GM18505 (cell line): Measurements from ENCODE around the gene ABHD16A.

Source experiments
- ATAC-seq: cut with Tn5 transposase; IDR thresholded peaks from one replicate; pipeline ENCODE4 v1.9.1; 2021; ENCODE audit not compliant: unreplicated experiment
- POLR2A ChIP-seq: IDR thresholded peaks from 4 replicates; pipeline ENCODE4 v1.6.1; 2011; ENCODE audit warnings: borderline replicate concordance; ENCODE audit not compliant: insufficient read depth, insufficient read length; ENCODE audit errors: extremely low read depth

Gene ABHD16A

DNA sequence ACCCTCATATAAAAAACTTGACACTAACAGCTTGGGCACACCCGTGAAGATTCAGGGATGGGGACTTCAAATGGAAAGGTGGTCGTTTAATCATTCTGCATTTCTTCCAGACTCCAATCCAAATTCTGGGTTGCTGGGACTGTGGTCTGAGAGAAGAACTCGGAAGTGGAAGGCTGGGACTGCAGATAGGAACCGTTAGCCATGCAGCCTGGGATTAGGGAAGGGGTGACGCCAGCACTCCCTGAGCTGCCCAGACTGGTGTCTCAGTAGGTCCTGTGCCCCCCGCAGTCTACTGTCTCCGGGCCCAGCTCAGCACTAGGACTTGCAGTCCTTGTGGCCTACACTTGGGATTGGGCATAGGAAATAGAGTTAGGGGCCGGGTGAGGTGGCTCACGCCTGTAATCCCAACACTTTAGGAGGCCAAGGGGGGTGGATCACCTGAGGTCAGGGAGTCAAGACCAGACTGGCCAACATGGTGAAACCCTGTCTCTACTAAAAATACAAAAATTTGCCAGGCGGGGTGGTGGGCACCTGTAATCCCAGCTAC is 33.7 kb upstream of the ABHD16A start:
- no peak for ATAC-seq

DNA sequence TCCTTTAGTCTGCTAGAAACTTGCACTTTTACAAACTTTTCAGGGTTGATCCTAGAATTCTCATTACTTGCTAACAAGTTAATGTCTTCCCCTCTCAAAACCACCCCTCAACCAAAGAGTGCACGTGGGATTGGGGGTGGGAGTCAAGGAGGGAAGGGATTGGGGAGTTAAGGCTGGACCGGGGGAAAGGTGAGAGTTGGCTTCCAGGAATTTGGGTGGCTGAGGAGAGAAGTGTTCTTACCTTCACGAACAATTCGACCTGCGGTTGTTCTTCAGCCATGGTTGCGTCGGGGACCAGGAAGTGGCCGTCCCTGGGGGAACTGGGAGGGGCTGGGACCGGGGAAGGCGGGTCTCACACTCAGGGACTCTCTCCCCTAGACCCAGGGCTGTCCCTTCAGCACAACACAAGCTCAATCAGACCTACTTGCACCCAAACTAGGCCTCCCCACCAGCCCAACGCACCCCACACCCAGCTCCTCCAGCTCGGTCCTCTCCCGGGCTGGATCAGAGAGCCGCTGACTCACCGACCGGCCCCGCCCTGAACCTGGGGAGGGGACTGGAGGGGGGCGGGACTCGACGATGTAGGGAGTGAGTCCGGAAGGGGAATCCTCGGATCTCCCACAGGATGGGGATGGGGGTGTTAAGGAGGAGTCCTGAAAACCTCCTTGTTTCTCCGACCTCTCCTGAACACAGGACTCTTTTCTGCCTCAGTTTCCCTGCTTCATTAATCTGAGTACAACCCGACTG is 33.1 kb upstream of the ABHD16A start, which contains the start of gene CLIC1:
Gene CLIC1, minus strand, starts transcription at position 510 of the 747 bp plus-strand sequence. Its CDS starts 230 bp downstream, at position 280.
- no peak for ATAC-seq

More for the DNA sequence above, 33.7 kb upstream of the ABHD16A start:
- TF ChIP-seq POLR2A = peak; percentile 8

DNA sequence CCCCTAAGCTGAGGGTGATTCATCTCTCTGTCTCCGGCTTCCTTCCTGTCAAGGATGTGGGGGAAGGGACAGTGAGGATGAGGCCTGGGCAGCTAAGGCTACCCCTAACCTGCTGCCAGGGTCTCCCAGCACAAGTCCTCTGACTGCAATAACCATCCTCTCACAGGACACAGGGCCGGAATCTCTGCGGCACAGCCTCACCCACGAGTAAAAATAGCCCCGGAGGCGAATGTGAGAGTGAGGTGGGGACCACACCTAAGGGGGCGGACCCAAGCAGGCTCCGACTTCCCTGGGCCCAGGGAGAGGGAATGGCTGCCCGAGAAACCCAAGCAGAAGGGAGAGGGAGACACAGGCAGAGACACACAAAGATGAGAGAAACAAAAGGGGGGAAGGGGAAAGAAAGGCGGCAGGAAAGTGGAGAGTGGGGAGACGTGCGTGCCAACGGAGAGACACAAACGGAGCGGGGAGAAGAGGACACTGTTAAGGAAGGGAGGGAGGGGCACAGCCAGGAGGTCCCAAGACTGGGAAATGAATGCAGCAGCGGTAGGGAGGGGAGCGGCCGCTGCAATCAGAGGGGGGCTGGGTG is 31.8 kb upstream of the ABHD16A start:
- no peak for ATAC-seq

More for the DNA sequence above, 33.1 kb upstream of the ABHD16A start, which contains the start of gene CLIC1:
- TF ChIP-seq POLR2A = peak; percentile 88

GRCh38 chr6:31734247-31734820 is 31.2 kb upstream of the ABHD16A start:
- TF ChIP-seq POLR2A = no peak
- no peak for ATAC-seq

More for the DNA sequence above, 31.8 kb upstream of the ABHD16A start:
- peak; percentile 40 for TF ChIP-seq POLR2A

DNA sequence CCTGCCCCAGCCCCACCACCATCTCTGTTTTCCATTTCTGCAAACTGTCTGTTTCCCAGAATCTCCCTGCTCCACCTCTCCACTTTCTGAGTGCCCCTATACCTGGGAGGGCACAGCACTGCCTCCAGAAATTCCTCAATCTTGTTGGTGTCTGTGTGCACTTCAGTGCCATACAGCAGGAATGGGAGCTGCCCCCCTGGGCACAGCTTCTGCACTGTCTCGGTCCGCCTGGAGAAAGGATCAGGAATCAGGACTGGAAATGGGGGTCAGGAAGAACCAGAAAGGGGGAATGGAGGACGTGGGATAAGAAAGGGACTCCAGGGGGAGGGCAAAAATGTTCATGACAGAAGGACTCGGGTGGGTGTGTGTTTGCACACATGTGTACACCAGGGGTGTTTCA is 30.6 kb upstream of the ABHD16A start:
- no peak for TF ChIP-seq POLR2A
- no peak for ATAC-seq

- TF ChIP-seq POLR2A = no peak
- no peak for ATAC-seq
These were observed 28.9 kb upstream of the ABHD16A start for GRCh38 chr6:31732029-31732428.

GRCh38 chr6:31730631-31731086 is 27.5 kb upstream of the ABHD16A start:
- ATAC-seq = no peak
- no peak for TF ChIP-seq POLR2A

- peak; percentile 50 for TF ChIP-seq POLR2A
- ATAC-seq = no peak
These were observed 27.0 kb upstream of the ABHD16A start for GRCh38 chr6:31729979-31730630.

DNA sequence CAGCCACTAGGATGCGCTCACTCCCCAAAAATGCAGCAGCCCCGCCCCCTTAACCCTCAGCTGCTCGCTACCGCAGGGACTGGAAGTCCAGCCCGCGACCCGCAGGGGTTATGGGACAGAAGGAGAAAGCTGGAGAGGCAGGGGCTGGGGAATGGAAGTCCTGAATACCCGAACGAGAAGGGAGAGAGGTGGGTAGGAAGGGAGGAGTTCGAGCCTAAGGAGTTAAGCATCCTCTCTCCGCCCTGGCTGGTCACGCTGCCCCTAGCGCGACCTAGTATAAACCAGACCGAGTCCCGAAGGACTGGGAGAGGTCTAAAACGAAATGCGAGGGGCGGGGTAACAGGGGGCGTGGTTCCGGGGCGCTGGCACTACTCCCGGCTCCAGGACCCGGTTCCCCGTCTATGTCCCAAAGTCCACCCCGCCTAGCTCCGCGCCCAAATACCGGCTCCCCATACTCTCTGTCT is 26.4 kb upstream of the ABHD16A start:
- no peak for ATAC-seq
- no peak for TF ChIP-seq POLR2A

GRCh38 chr6:31728767-31729514 is 25.8 kb upstream of the ABHD16A start, which contains the start of gene DDAH2:
DDAH2 (minus strand) TSS chr6:31729299; CDS start chr6:31729161, 138 bp downstream.
- no peak for TF ChIP-seq POLR2A
- no peak for ATAC-seq

- peak; percentile 57 for ATAC-seq
- no peak for TF ChIP-seq POLR2A
These were observed 24.9 kb upstream of the ABHD16A start for GRCh38 chr6:31727717-31728671.

DNA sequence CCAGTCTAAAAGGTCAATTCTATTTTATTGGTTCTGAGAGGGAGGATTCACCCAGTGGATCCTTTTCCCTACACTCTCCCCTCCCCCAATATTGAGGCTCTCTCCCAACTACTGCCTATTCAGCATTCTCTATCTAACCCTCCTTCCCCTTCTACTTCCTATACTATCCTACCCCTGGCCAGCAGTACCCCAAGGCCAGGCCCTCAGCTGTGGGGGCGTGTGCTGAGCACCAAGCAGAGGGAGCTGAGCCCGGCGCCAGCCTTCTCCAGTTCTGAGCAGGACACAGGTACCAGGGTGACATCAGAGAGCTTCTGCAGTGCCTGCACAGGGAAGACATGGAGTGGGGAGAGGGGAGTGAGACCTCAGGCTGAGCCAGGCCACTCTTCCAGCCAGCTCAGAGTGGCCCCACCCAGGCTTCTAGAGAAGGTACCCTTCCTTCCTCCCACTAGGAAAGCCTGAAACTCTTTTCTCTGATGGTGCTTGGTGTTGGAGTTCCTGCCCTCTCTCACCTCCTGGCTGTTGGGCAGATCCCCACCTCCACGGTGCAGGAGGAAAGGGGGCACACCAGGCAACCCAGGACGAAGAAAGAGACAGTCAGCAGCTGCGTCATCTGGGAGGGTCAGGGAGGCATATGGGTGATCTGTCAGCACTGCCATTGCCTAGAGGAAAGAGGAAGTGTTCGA is 24.1 kb upstream of the ABHD16A start:
- TF ChIP-seq POLR2A = peak; percentile 51
- ATAC-seq = peak; percentile 7
